ENCODE measurements around the gene DBN1. TPM values are rescaled to one million over a fixed set of nuclear protein-coding genes. Genes with fewer than 3 reads are reported as not detected.

Gene DBN1
- polyA plus RNA-seq, 1 donor (not counting 4 experiments of a cell fraction or from before 2014, with no cell fraction given): 59.4 TPM

DNA sequence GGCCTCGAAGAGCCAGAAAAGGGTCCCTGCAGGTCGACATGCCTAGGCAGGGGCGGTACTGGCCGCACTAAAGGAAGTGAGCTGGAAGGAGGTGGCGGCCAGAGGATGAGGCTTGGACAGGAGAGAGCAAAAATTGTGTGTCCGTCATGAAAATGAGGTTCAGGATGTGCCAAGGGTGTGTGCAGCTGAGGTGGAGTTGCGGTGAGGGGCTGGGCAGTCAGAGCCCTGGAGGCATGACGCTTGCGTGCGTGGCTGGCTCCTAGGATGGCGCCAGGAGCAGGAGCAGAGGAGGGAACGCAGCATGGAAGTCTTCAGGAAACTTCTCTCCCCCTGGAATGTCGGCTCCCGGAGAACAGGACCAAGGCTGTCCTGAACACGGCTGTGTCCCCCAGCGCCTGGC lies 29.5 kb upstream of the DBN1 start:
- FAIRE-seq: no peak
- peaks cover 0 to 3% of the 10 kb centered on the region in 2 experiments for H3K36me3 ChIP-seq (ENCODE audit: control insufficient read depth in 2 of 2, extremely low read depth in 1 of 2, insufficient read depth in 2 of 2, low read length in 2 of 2)
- no peak for TF ChIP-seq EZH2 (IDR thresholded peaks at IDR 0.05; ENCODE audit: low read length)
- TF ChIP-seq, protein P1, sequence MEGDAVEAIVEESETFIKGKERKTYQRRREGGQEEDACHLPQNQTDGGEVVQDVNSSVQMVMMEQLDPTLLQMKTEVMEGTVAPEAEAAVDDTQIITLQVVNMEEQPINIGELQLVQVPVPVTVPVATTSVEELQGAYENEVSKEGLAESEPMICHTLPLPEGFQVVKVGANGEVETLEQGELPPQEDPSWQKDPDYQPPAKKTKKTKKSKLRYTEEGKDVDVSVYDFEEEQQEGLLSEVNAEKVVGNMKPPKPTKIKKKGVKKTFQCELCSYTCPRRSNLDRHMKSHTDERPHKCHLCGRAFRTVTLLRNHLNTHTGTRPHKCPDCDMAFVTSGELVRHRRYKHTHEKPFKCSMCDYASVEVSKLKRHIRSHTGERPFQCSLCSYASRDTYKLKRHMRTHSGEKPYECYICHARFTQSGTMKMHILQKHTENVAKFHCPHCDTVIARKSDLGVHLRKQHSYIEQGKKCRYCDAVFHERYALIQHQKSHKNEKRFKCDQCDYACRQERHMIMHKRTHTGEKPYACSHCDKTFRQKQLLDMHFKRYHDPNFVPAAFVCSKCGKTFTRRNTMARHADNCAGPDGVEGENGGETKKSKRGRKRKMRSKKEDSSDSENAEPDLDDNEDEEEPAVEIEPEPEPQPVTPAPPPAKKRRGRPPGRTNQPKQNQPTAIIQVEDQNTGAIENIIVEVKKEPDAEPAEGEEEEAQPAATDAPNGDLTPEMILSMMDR (optimal IDR thresholded peaks at IDR 0.05 in 1 of 3, IDR thresholded peaks at IDR 0.05 in 1 of 3, conservative IDR thresholded peaks at IDR 0.05 in 1 of 3; ENCODE audit: extremely low read depth in 1 of 3, insufficient read depth in 2 of 3, low read length in 3 of 3): no peak
- dilution Hi-C loops (cut with MboI; ENCODE audit: extremely low pct_ligation_motif_present, low sequenced_read_pairs): no loop called here
- H3K79me2 ChIP-seq (ENCODE audit: control insufficient read depth, insufficient read depth, low read length): no peaks in the 10 kb centered on the region
- no peak overlapping the region for H3K9ac ChIP-seq (ENCODE audit: control insufficient read depth, extremely low read depth, insufficient read depth, low read length)
- H3K27me3 ChIP-seq (ENCODE audit: control insufficient read depth, extremely low read depth, insufficient read depth, low read length): no peaks in the 10 kb centered on the region
- no peak overlapping the region for H3K27ac ChIP-seq (ENCODE audit: control insufficient read depth, insufficient read depth, low read length)
- no peaks in the 10 kb centered on the region for H3K9me3 ChIP-seq (ENCODE audit: control insufficient read depth, low read depth, low read length)
- no peak overlapping the region for H2AFZ ChIP-seq (ENCODE audit: control insufficient read depth, low read length)
- H3K4me2 ChIP-seq (ENCODE audit: control insufficient read depth, extremely low read depth, insufficient read depth, low read depth, low read length): no peak overlapping the region
- H3K4me1 ChIP-seq (ENCODE audit: control insufficient read depth, extremely low read depth, insufficient read depth, low read length): peaks cover 10% of the 10 kb centered on the region
- H3K9me1 ChIP-seq (ENCODE audit: control insufficient read depth, extremely low read depth, insufficient read depth, low read length): no peaks in the 10 kb centered on the region
- H3K4me3 ChIP-seq (ENCODE audit: control insufficient read depth in 2 of 3, extremely low read depth in 1 of 3, insufficient read depth in 2 of 3, low read depth in 1 of 3, low read length in 3 of 3): no peak overlapping the region
- DNase-seq (ENCODE audit: low read depth, low spot score): no peak
- no peaks in the 10 kb centered on the region for H4K20me1 ChIP-seq (ENCODE audit: control insufficient read depth, extremely low read depth, insufficient read depth, low read length)

DNA sequence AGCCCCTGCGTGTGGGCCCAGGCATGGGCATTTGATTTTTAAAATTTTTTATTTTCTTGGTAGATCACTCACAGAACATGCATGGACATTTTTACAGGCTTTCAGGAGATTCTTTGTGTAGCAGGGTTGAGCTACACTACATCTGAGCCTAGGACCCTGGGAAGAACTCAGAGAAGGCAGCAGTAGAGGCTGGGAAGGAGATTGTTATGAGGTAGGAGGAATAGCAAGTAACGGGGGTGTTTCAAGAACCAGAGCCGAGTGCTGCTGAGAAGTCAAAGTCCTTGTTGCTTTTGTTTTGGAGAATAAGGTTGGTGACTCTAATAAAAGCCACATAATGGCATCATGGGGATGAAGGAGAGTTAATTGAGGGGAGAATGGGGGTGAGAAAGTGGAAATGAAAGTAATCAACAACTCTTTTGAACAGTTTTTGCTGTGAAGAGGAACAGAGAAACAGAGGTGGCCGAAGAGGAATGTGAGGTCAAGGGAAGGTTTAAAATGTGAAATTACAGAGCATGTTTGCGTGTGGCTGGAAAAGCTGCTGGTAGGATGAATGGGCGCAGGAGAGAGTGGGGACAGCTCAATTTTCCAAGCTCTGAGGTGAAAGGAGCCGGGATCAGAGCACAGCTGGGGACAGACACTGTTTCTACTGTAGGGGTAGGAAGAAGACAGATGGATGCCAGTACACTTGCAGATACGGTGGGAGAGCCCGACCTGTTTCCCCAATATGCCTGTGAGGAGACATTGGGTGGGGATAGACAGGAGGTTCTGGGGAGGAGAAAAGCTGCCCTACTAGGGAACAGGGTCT lies 28.6 kb upstream of the DBN1 start:
- no peaks in the 10 kb centered on the region for H3K9me1 ChIP-seq (ENCODE audit: control insufficient read depth, extremely low read depth, insufficient read depth, low read length)
- dilution Hi-C loops (cut with MboI; ENCODE audit: extremely low pct_ligation_motif_present, low sequenced_read_pairs): no loop called here

More for the DNA sequence above, 28.6 kb upstream of the DBN1 start:
- peaks cover 0 to 1% of the 10 kb centered on the region in 2 experiments for H3K36me3 ChIP-seq (ENCODE audit: control insufficient read depth in 2 of 2, extremely low read depth in 1 of 2, insufficient read depth in 2 of 2, low read length in 2 of 2)
- H2AFZ ChIP-seq (ENCODE audit: control insufficient read depth, low read length): no peak overlapping the region
- DNase-seq (ENCODE audit: low read depth, low spot score): no peak
- H3K27ac ChIP-seq (ENCODE audit: control insufficient read depth, insufficient read depth, low read length): no peak overlapping the region
- H3K27me3 ChIP-seq (ENCODE audit: control insufficient read depth, extremely low read depth, insufficient read depth, low read length): no peaks in the 10 kb centered on the region
- no peak overlapping the region for H3K4me2 ChIP-seq (ENCODE audit: control insufficient read depth, extremely low read depth, insufficient read depth, low read depth, low read length)
- H3K4me3 ChIP-seq (ENCODE audit: control insufficient read depth in 2 of 3, extremely low read depth in 1 of 3, insufficient read depth in 2 of 3, low read depth in 1 of 3, low read length in 3 of 3): no peak overlapping the region
- no peak overlapping the region for H3K9ac ChIP-seq (ENCODE audit: control insufficient read depth, extremely low read depth, insufficient read depth, low read length)
- TF ChIP-seq, protein P1 (optimal IDR thresholded peaks at IDR 0.05 in 1 of 3, IDR thresholded peaks at IDR 0.05 in 1 of 3, conservative IDR thresholded peaks at IDR 0.05 in 1 of 3; ENCODE audit: extremely low read depth in 1 of 3, insufficient read depth in 2 of 3, low read length in 3 of 3): no peak
- TF ChIP-seq EZH2 (IDR thresholded peaks at IDR 0.05; ENCODE audit: low read length): no peak
- no peak for FAIRE-seq
- peaks cover under 1% of the 10 kb centered on the region for H3K79me2 ChIP-seq (ENCODE audit: control insufficient read depth, insufficient read depth, low read length)
- H3K9me3 ChIP-seq (ENCODE audit: control insufficient read depth, low read depth, low read length): no peaks in the 10 kb centered on the region
- H3K4me1 ChIP-seq (ENCODE audit: control insufficient read depth, extremely low read depth, insufficient read depth, low read length): peaks cover 13% of the 10 kb centered on the region
- H4K20me1 ChIP-seq (ENCODE audit: control insufficient read depth, extremely low read depth, insufficient read depth, low read length): no peaks in the 10 kb centered on the region
